PC-9 (cell line): ENCODE results near the gene ST6GALNAC1. TPM values are rescaled to one million over a fixed set of nuclear protein-coding genes. Genes with fewer than 3 reads are reported as not detected.

Source experiments
- BruUV-seq: library from RNA; stranded (reverse); fragments of 400-500 nt; replicated peaks from 2 replicates; lab custom pipeline; 2021; lab: Mats Ljungman, UMichigan
- CTCF ChIA-PET: fragments of 300-600 bp; sonication (Branson Sonifier 250); formaldehyde crosslinking; loops from one replicate; lab custom pipeline; 2022; ENCODE audit warnings: antibody characterized with exemption; lab: Charles Lee
- POLR2A ChIA-PET: fragments of 300-600 bp; sonication (Branson Sonifier 250); formaldehyde crosslinking; loops from one replicate; lab custom pipeline; 2022; ENCODE audit warnings: antibody characterized with exemption; ENCODE audit not compliant: unreplicated experiment; lab: Charles Lee
- DNase-seq, 2 experiments: peaks; one replicate each; pipeline versions ENCODE4 v3.0.0 to v3.0.0-alpha.2; 2015 to 2022; ENCODE audit warnings: mixed read lengths in 1 of 2
- H2AFZ ChIP-seq: fragments of 200-600 bp; sonication (generic); 2 replicates; pipeline ENCODE4 v1.8.1; 2017; ENCODE audit warnings: antibody characterized with exemption
- H3F3A ChIP-seq: fragments of 200-600 bp; sonication (generic); 2 replicates; pipeline ENCODE4 v1.8.1; 2017; ENCODE audit warnings: antibody characterized with exemption, mild to moderate bottlenecking, low read depth; ENCODE audit not compliant: insufficient read depth
- H3K27ac ChIP-seq: fragments of 200-600 bp; sonication (generic); 2 replicates; pipeline ENCODE4 v1.6.1; 2016; ENCODE audit warnings: mixed run types
- H3K27me3 ChIP-seq: fragments of 200-600 bp; sonication (generic); 2 replicates; pipeline ENCODE4 v1.6.1; 2016; ENCODE audit warnings: low read depth, mixed run types; ENCODE audit not compliant: insufficient read depth
- H3K36me3 ChIP-seq: fragments of 200-600 bp; sonication (generic); 2 replicates; pipeline ENCODE4 v1.6.1; 2016; ENCODE audit warnings: low read depth, mixed run types
- H3K4me1 ChIP-seq: fragments of 200-600 bp; sonication (generic); replicated peaks from 2 replicates; pipeline ENCODE4 v1.6.1; 2016; ENCODE audit warnings: mixed run types; ENCODE audit not compliant: insufficient read depth
- H3K4me2 ChIP-seq: fragments of 200-600 bp; sonication (generic); 2 replicates; pipeline ENCODE4 v1.6.1; 2017; ENCODE audit warnings: mixed run types
- H3K4me3 ChIP-seq: fragments of 200-600 bp; sonication (generic); 2 replicates; pipeline ENCODE4 v1.6.1; 2016; ENCODE audit warnings: mixed run types
- H3K79me2 ChIP-seq: fragments of 200-600 bp; sonication (generic); 2 replicates; pipeline ENCODE4 v1.6.1; 2017; ENCODE audit warnings: low read depth, mixed run types
- H3K9me2 ChIP-seq: fragments of 200-600 bp; sonication (generic); 2 replicates; pipeline ENCODE4 v1.8.1; 2017; ENCODE audit warnings: mild to moderate bottlenecking; ENCODE audit not compliant: insufficient read depth
- H3K9me3 ChIP-seq: fragments of 200-600 bp; sonication (generic); 2 replicates; pipeline ENCODE4 v1.8.1; 2016; ENCODE audit warnings: low read depth; ENCODE audit not compliant: insufficient read depth
- H4K20me1 ChIP-seq: fragments of 200-600 bp; sonication (generic); 2 replicates; pipeline ENCODE4 v1.8.1; 2017; ENCODE audit not compliant: insufficient read depth
- CTCF ChIP-seq: fragments of 200-600 bp; sonication (generic); conservative IDR thresholded peaks from 2 replicates; pipeline ENCODE4 v1.6.1; 2017; ENCODE audit warnings: mixed run types, antibody characterized with exemption, mild to moderate bottlenecking, moderate library complexity
- EZH2 ChIP-seq: fragments of 200-600 bp; sonication (generic); IDR thresholded peaks from 2 replicates; pipeline ENCODE4 v1.8.0; 2017; ENCODE audit warnings: antibody characterized with exemption, low read depth
- intact Hi-C: fragments of 100-400 bp; cut with micrococcal nuclease; formaldehyde crosslinking; loops from one replicate; pipeline ENCODE4 v1.10.0; 2022; ENCODE audit not compliant: unreplicated experiment
- total RNA-seq: library from RNA; stranded (reverse); gene quantifications from 2 replicates; pipeline ENCODE4 v1.2.3, GENCODE V29; 2021

ST6GALNAC1 gene
- total RNA-seq, 1 experiment from 2014 or later: 0.76 TPM

GRCh38 chr17:76670020-76670717 lies 26.6 kb upstream of the ST6GALNAC1 start:
- BruUV-seq: no TSS peak
- no peaks in the 10 kb centered on the region for H3K27me3 ChIP-seq
- no peaks in the 10 kb centered on the region for H3K9me3 ChIP-seq
- H3F3A ChIP-seq: peaks cover 12% of the 10 kb centered on the region; the same call in 1 of the 2 replicates
- no peak overlapping the region for H2AFZ ChIP-seq
- no peak for DNase-seq
- no peaks in the 10 kb centered on the region for H3K9me2 ChIP-seq
- CTCF ChIA-PET: interaction anchor here (1.7 kb wide), 1 partner anchor 11 kb away, joined by 5 read pairs; no protein-coding TSS in a partner anchor
- H3K4me1 ChIP-seq: peaks cover 9% of the 10 kb centered on the region
- no peaks in the 10 kb centered on the region for H3K36me3 ChIP-seq
- no peak for TF ChIP-seq CTCF
- TF ChIP-seq EZH2: no peak
- H3K4me3 ChIP-seq: no peak overlapping the region
- no peak overlapping the region for H3K27ac ChIP-seq
- no peaks in the 10 kb centered on the region for H4K20me1 ChIP-seq
- intact Hi-C loops: loop anchor here (5.0 kb wide), 3 partner anchors 38 to 143 kb away; no protein-coding TSS in a partner anchor
- no peaks in the 10 kb centered on the region for H3K79me2 ChIP-seq
- peak overlapping the region; percentile 78 for H3K4me2 ChIP-seq
- POLR2A ChIA-PET: no interaction called here

- no peak for DNase-seq
- no peak overlapping the region for H3K27ac ChIP-seq
- no peaks in the 10 kb centered on the region for H4K20me1 ChIP-seq
- no peak overlapping the region for H3K4me3 ChIP-seq
- H3K79me2 ChIP-seq: no peaks in the 10 kb centered on the region
- ChIA-PET POLR2A (interaction anchor here (0.6 kb wide), 1 partner anchor 24 kb away, joined by 3 read pairs; the partner anchor contains the start of gene ST6GALNAC1), CTCF (interaction anchor here (0.5 to 0.6 kb wide), 2 partner anchors 86 to 161 kb away, joined by 5 to 12 read pairs; no protein-coding TSS in a partner anchor)
- H2AFZ ChIP-seq: no peak overlapping the region
- intact Hi-C loops: no loop called here
- no peaks in the 10 kb centered on the region for H3K9me2 ChIP-seq
- H3K4me2 ChIP-seq: no peak overlapping the region
- H3K27me3 ChIP-seq: no peaks in the 10 kb centered on the region
- no peak for TF ChIP-seq CTCF
- no TSS peak for BruUV-seq
- H3K36me3 ChIP-seq: no peaks in the 10 kb centered on the region
- no peaks in the 10 kb centered on the region for H3K9me3 ChIP-seq
- peaks cover 12% of the 10 kb centered on the region; the same call in 1 of the 2 replicates for H3F3A ChIP-seq
- H3K4me1 ChIP-seq: peaks cover 9% of the 10 kb centered on the region
These were observed 24.4 kb upstream of the ST6GALNAC1 start for GRCh38 chr17:76667786-76668453.

- POLR2A ChIA-PET: interaction anchor here (0.6 kb wide), 1 partner anchor 24 kb away, joined by 3 read pairs; the partner anchor contains the start of gene ST6GALNAC1
- no peak overlapping the region for H2AFZ ChIP-seq
- DNase-seq: no peak
- H3K27me3 ChIP-seq: no peaks in the 10 kb centered on the region
- TF ChIP-seq EZH2 (no peak), CTCF (no peak)
- no peaks in the 10 kb centered on the region for H3K9me3 ChIP-seq
- no peak overlapping the region for H3K4me3 ChIP-seq
- no TSS peak for BruUV-seq
- peaks cover 12% of the 10 kb centered on the region; the same call in 1 of the 2 replicates for H3F3A ChIP-seq
- no peak overlapping the region for H3K27ac ChIP-seq
- H3K4me1 ChIP-seq: peaks cover 9% of the 10 kb centered on the region
- no peaks in the 10 kb centered on the region for H3K36me3 ChIP-seq
- no peaks in the 10 kb centered on the region for H4K20me1 ChIP-seq
- H3K79me2 ChIP-seq: no peaks in the 10 kb centered on the region
- intact Hi-C loops: no loop called here
- H3K9me2 ChIP-seq: no peaks in the 10 kb centered on the region
- no peak overlapping the region for H3K4me2 ChIP-seq
- CTCF ChIA-PET: interaction anchor here (0.6 kb wide), 1 partner anchor 162 kb away, joined by 12 read pairs; no protein-coding TSS in a partner anchor
These were observed 23.9 kb upstream of the ST6GALNAC1 start for GRCh38 chr17:76667491-76667755.
